HepG2 (cell line): ENCODE results near the gene OR52A1. TPM values are rescaled to one million over a fixed set of nuclear protein-coding genes. Genes with fewer than 3 reads are reported as not detected.

ENCODE experiments used
- ARID5B ChIP-seq: IDR thresholded peaks from 2 replicates; pipeline ENCODE4 v1.4.0; 2020; ENCODE audit warnings: mild to moderate bottlenecking, missing genetic modification reagents
- GRHL1 ChIP-seq: sonication (generic); formaldehyde crosslinking; conservative IDR thresholded peaks from 2 replicates; pipeline ENCODE4 v1.8.0; 2022; ENCODE audit warnings: missing genetic modification reagents
- HDAC1 ChIP-seq: sonication (generic); formaldehyde crosslinking; IDR thresholded peaks from 2 replicates; pipeline ENCODE4 v1.5.1; 2020; ENCODE audit warnings: mild to moderate bottlenecking, missing genetic modification reagents
- HES4 ChIP-seq: sonication (generic); formaldehyde crosslinking; IDR thresholded peaks from 2 replicates; pipeline ENCODE4 v1.9.0; 2021; ENCODE audit warnings: mild to moderate bottlenecking, missing genetic modification reagents, borderline replicate concordance
- PLSCR1 ChIP-seq: sonication (generic); formaldehyde crosslinking; IDR thresholded peaks from 2 replicates; pipeline ENCODE4 v1.5.0; 2020; ENCODE audit warnings: missing genetic modification reagents, mild to moderate bottlenecking, borderline replicate concordance
- RAD21 ChIP-seq: fragments of 450-650 bp; formaldehyde crosslinking; IDR thresholded peaks from 2 replicates; pipeline ENCODE4 v1.5.0; 2020; ENCODE audit warnings: mild to moderate bottlenecking
- ZBTB44 ChIP-seq: sonication (generic); formaldehyde crosslinking; IDR thresholded peaks from 2 replicates; pipeline ENCODE4 v1.4.0; 2020; ENCODE audit warnings: missing genetic modification reagents
- ZBTB8A ChIP-seq: sonication (generic); formaldehyde crosslinking; IDR thresholded peaks from 2 replicates; pipeline ENCODE4 v1.4.0; 2020; ENCODE audit warnings: mild to moderate bottlenecking, low read depth, missing genetic modification reagents, borderline replicate concordance
- ZNF639 ChIP-seq: conservative IDR thresholded peaks from 2 replicates; pipeline ENCODE4 v1.6.1; 2018; ENCODE audit warnings: missing genetic modification reagents
- ZNF709 ChIP-seq: sonication (generic); formaldehyde crosslinking; IDR thresholded peaks from 2 replicates; pipeline ENCODE4 v1.5.0; 2020; ENCODE audit warnings: mild to moderate bottlenecking, missing genetic modification reagents
- polyA plus RNA-seq, 8 experiments: library from polyadenylated mRNA; depleted of rRNA in 3 of 8; stranded (reverse) in 7 of 8; unstranded in 1 of 8; fragments of >200 nt; fragmentation: Illumina TruSeq in 4 of 8; extraction: Trizol in 4 of 8; gene quantifications; 2 replicates each; pipeline versions ENCODE4 v1.2.1 to v1.2.3, GENCODE V29; 2011 to 2016; ENCODE audit warnings: low read depth in 4 of 8, missing spikeins in 1 of 8, mixed read lengths in 1 of 8; ENCODE audit not compliant: insufficient read depth in 1 of 8
- total RNA-seq, 5 experiments: library from RNA; depleted of rRNA; stranded (reverse); fragments of >200 nt; fragmentation: Illumina TruSeq; extraction: Trizol; gene quantifications; 2 replicates each; pipeline ENCODE4 v1.2.3, GENCODE V29; 2016; ENCODE audit warnings: low read depth in 1 of 5

OR52A1 gene
- total and polyA plus RNA-seq, 2 of the 13 experiments (the other 11 are each of a cell fraction or from before 2014, with no cell fraction given): not detected

- TF ChIP-seq ZNF709 (CRISPR knock-in tag) (no peak), ZBTB8A (CRISPR knock-in tag) (no peak), GRHL1 (CRISPR knock-in tag) (no peak), PLSCR1 (no peak), ARID5B (no peak), ZBTB44 (CRISPR knock-in tag) (no peak), RAD21 (CRISPR knock-in tag) (no peak), HES4 (CRISPR knock-in tag) (no peak), ZNF639 (CRISPR knock-in tag) (no peak), HDAC1 (CRISPR knock-in tag) (no peak)
- TF ChIP-seq, all 625 proteins: peak for 0
Observed at GRCh38 chr11:5200582-5200981, 46.0 kb upstream of the OR52A1 start, which contains the start of gene OR51V1 (continued).
